ENCODE measurements around the gene PCYOX1L.

DNA sequence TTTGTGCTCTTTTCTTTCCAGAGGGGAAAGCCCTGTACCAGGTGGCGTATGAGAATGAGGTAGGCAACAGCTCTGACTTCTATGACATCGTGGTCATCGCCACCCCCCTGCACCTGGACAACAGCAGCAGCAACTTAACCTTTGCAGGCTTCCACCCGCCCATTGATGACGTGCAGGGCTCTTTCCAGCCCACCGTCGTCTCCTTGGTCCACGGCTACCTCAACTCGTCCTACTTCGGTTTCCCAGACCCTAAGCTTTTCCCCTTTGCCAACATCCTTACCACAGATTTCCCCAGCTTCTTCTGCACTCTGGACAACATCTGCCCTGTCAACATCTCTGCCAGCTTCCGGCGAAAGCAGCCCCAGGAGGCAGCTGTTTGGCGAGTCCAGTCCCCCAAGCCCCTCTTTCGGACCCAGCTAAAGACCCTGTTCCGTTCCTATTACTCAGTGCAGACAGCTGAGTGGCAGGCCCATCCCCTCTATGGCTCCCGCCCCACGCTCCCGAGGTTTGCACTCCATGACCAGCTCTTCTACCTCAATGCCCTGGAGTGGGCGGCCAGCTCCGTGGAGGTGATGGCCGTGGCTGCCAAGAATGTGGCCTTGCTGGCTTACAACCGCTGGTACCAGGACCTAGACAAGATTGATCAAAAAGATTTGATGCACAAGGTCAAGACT lies 10.3 kb downstream of the PCYOX1L start:
- TF ChIP-seq, protein P1, sequence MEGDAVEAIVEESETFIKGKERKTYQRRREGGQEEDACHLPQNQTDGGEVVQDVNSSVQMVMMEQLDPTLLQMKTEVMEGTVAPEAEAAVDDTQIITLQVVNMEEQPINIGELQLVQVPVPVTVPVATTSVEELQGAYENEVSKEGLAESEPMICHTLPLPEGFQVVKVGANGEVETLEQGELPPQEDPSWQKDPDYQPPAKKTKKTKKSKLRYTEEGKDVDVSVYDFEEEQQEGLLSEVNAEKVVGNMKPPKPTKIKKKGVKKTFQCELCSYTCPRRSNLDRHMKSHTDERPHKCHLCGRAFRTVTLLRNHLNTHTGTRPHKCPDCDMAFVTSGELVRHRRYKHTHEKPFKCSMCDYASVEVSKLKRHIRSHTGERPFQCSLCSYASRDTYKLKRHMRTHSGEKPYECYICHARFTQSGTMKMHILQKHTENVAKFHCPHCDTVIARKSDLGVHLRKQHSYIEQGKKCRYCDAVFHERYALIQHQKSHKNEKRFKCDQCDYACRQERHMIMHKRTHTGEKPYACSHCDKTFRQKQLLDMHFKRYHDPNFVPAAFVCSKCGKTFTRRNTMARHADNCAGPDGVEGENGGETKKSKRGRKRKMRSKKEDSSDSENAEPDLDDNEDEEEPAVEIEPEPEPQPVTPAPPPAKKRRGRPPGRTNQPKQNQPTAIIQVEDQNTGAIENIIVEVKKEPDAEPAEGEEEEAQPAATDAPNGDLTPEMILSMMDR (IDR thresholded peaks at IDR 0.05 in 8 of 11, conservative IDR thresholded peaks at IDR 0.05 in 3 of 11) = no peak
- TF ChIP-seq POLR2A (IDR thresholded peaks at IDR 0.05) = no peak
- peak in 1 of 3 donors; percentile 7 for TF ChIP-seq POLR2AphosphoS5 (IDR thresholded peaks at IDR 0.05)

Measured in spleen (tissue), 7 donors.